A549 (cell line): ENCODE measurements around the gene DSCAML1.

ENCODE experiments used
- BHLHE40 ChIP-seq: IDR thresholded peaks from 2 replicates; pipeline ENCODE4 v1.6.1; 2012; ENCODE audit warnings: low read depth, low read length, inconsistent platforms
- CEBPB ChIP-seq, 2 experiments: fragments of >200 bp in 1 of 2; sonication (Bioruptor Twin) in 1 of 2; formaldehyde crosslinking in 1 of 2; IDR thresholded peaks; 2 replicates each; pipeline ENCODE4 v1.6.1; 2012 to 2016
- CHD2 ChIP-seq: fragments of 150-350 bp; IDR thresholded peaks from 2 replicates; pipeline ENCODE4 v1.6.1; 2014; ENCODE audit warnings: low read length; ENCODE audit not compliant: partially characterized antibody
- ESRRA ChIP-seq: fragments of 150-350 bp; IDR thresholded peaks from 2 replicates; pipeline ENCODE4 v1.6.1; 2014; ENCODE audit warnings: mild to moderate bottlenecking, low read length, borderline replicate concordance
- POLR2A ChIP-seq: IDR thresholded peaks from 2 replicates; pipeline ENCODE4 v1.6.1; 2012; ENCODE audit warnings: mild to moderate bottlenecking, low read length
- POLR2AphosphoS2 ChIP-seq: conservative IDR thresholded peaks from 2 replicates; pipeline ENCODE4 v1.6.1; 2012; ENCODE audit warnings: low read length, improper control_type of control experiment, inconsistent platforms
- RAD21 ChIP-seq, 2 experiments: fragments of >200 bp in 1 of 2; sonication (Bioruptor Twin) in 1 of 2; formaldehyde crosslinking in 1 of 2; IDR thresholded peaks in 1 of 2; conservative IDR thresholded peaks in 1 of 2; 2 replicates in 1 of 2; 3 replicates in 1 of 2; pipeline ENCODE4 v1.6.1; 2012 to 2018; ENCODE audit warnings: inconsistent platforms in 1 of 2
- RFX5 ChIP-seq: fragments of 450-650 bp; IDR thresholded peaks from 2 replicates; pipeline ENCODE4 v1.7.1; 2014; ENCODE audit warnings: antibody characterized with exemption, mild to moderate bottlenecking, moderate library complexity
- TFCP2L1 ChIP-seq: fragments of 250-450 bp; sonication (Bioruptor Pico); IDR thresholded peaks from 2 replicates; pipeline ENCODE4 v1.5.0; 2021; ENCODE audit warnings: mild to moderate bottlenecking
- TF ChIP-seq, protein P1 (sequence below): fragments of 450-650 bp; IDR thresholded peaks from 2 replicates; pipeline ENCODE4 v1.6.1; 2014; ENCODE audit warnings: antibody characterized with exemption
- TF ChIP-seq, protein P2 (sequence below): fragments of >200 bp; sonication (Bioruptor Twin); formaldehyde crosslinking; IDR thresholded peaks from 3 replicates; pipeline ENCODE4 v1.5.1; 2016
- TF ChIP-seq, protein P3 (sequence below): IDR thresholded peaks from 2 replicates; pipeline ENCODE4 v1.6.1; 2012
- TF ChIP-seq, protein P4 (sequence below): fragments of 250-450 bp; sonication (Bioruptor Pico); IDR thresholded peaks from 2 replicates; pipeline ENCODE4 v1.5.0; 2021; ENCODE audit warnings: mild to moderate bottlenecking, moderate library complexity, borderline replicate concordance

DNA sequence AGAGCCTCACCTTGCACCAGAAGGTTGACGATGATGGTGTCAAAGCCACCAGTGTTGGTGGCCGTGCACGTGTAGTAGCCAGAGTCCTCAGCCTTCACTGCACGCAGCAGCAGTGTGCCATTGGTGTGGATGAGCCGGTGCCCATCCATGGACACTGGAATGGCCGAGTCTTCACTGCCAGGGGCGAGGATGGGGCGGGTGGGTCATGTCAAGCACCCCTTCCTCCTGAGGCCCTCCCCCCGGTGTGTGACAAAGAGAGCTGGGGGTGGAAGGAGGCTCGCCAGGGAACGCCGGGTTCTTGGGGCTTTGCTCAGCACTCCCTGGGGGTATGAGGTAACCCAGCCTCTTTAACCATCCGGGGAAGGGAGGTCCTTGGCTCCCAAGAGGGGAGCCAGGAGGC is 357.8 kb downstream of the DSCAML1 start:
- TF ChIP-seq, protein P1, sequence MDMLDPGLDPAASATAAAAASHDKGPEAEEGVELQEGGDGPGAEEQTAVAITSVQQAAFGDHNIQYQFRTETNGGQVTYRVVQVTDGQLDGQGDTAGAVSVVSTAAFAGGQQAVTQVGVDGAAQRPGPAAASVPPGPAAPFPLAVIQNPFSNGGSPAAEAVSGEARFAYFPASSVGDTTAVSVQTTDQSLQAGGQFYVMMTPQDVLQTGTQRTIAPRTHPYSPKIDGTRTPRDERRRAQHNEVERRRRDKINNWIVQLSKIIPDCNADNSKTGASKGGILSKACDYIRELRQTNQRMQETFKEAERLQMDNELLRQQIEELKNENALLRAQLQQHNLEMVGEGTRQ: no peak
- no peak for TF ChIP-seq POLR2AphosphoS2
- no peak for TF ChIP-seq POLR2A
- no peak for TF ChIP-seq RFX5
- no peak for TF ChIP-seq ESRRA
- TF ChIP-seq, protein P2, sequence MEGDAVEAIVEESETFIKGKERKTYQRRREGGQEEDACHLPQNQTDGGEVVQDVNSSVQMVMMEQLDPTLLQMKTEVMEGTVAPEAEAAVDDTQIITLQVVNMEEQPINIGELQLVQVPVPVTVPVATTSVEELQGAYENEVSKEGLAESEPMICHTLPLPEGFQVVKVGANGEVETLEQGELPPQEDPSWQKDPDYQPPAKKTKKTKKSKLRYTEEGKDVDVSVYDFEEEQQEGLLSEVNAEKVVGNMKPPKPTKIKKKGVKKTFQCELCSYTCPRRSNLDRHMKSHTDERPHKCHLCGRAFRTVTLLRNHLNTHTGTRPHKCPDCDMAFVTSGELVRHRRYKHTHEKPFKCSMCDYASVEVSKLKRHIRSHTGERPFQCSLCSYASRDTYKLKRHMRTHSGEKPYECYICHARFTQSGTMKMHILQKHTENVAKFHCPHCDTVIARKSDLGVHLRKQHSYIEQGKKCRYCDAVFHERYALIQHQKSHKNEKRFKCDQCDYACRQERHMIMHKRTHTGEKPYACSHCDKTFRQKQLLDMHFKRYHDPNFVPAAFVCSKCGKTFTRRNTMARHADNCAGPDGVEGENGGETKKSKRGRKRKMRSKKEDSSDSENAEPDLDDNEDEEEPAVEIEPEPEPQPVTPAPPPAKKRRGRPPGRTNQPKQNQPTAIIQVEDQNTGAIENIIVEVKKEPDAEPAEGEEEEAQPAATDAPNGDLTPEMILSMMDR: no peak
- TF ChIP-seq CEBPB (IDR thresholded peaks at IDR 0.05): no peak
- TF ChIP-seq, protein P3, sequence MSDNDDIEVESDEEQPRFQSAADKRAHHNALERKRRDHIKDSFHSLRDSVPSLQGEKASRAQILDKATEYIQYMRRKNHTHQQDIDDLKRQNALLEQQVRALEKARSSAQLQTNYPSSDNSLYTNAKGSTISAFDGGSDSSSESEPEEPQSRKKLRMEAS: no peak
- no peak for TF ChIP-seq TFCP2L1
- TF ChIP-seq CHD2: no peak
- TF ChIP-seq RAD21 (conservative IDR thresholded peaks at IDR 0.05 in 1 of 2, IDR thresholded peaks at IDR 0.05 in 1 of 2): no peak
- TF ChIP-seq, protein P4, sequence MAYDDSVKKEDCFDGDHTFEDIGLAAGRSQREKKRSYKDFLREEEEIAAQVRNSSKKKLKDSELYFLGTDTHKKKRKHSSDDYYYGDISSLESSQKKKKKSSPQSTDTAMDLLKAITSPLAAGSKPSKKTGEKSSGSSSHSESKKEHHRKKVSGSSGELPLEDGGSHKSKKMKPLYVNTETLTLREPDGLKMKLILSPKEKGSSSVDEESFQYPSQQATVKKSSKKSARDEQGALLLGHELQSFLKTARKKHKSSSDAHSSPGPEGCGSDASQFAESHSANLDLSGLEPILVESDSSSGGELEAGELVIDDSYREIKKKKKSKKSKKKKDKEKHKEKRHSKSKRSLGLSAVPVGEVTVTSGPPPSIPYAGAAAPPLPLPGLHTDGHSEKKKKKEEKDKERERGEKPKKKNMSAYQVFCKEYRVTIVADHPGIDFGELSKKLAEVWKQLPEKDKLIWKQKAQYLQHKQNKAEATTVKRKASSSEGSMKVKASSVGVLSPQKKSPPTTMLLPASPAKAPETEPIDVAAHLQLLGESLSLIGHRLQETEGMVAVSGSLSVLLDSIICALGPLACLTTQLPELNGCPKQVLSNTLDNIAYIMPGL (CRISPR knock-in tag): no peak
- TF ChIP-seq BHLHE40: no peak
